Measurements from ENCODE around the gene PYGB.
A peak's percentile ranks its signal among the peaks of the same experiment; 100 is the strongest.

The PYGB gene

GRCh38 chr20:25296094-25297093, 48.5 kb downstream of the PYGB start:
- TF ChIP-seq CTCF (IDR thresholded peaks at IDR 0.05; ENCODE audit: low read depth, low read length): peak; percentile 71
- TF ChIP-seq MAX (IDR thresholded peaks at IDR 0.05; ENCODE audit: low read depth, low read length): no peak
- TF ChIP-seq POLR2A (IDR thresholded peaks at IDR 0.05; ENCODE audit: extremely low read depth, insufficient read length): no peak
- peak; percentile 50 for DNase-seq (ENCODE audit: low read depth)
- no peak overlapping the region for H3K4me3 ChIP-seq (ENCODE audit: low read depth, low read length)

- DNase-seq (ENCODE audit: low read depth): no peak
- no peak for TF ChIP-seq CTCF (IDR thresholded peaks at IDR 0.05; ENCODE audit: low read depth, low read length)
- TF ChIP-seq MAX (IDR thresholded peaks at IDR 0.05; ENCODE audit: low read depth, low read length): no peak
- no peak for TF ChIP-seq MYC (IDR thresholded peaks at IDR 0.05; ENCODE audit: low read depth, low read length)
- TF ChIP-seq POLR2A (IDR thresholded peaks at IDR 0.05; ENCODE audit: extremely low read depth, insufficient read length): no peak
- H3K4me3 ChIP-seq (ENCODE audit: low read depth, low read length): no peak overlapping the region
These were observed 49.4 kb downstream of the PYGB start for GRCh38 chr20:25297141-25297905.

- TF ChIP-seq POLR2A (IDR thresholded peaks at IDR 0.05; ENCODE audit: extremely low read depth, insufficient read length) (no peak), MAX (IDR thresholded peaks at IDR 0.05; ENCODE audit: low read depth, low read length) (no peak), CTCF (IDR thresholded peaks at IDR 0.05; ENCODE audit: low read depth, low read length) (no peak), MYC (IDR thresholded peaks at IDR 0.05; ENCODE audit: low read depth, low read length) (no peak)
- no peak for DNase-seq (ENCODE audit: low read depth)
- H3K4me3 ChIP-seq (ENCODE audit: low read depth, low read length): no peak overlapping the region
These were observed 51.9 kb downstream of the PYGB start for GRCh38 chr20:25299806-25300205.

- no peak for TF ChIP-seq MAX (IDR thresholded peaks at IDR 0.05; ENCODE audit: low read depth, low read length)
- TF ChIP-seq POLR2A (IDR thresholded peaks at IDR 0.05; ENCODE audit: extremely low read depth, insufficient read length): no peak
- TF ChIP-seq MYC (IDR thresholded peaks at IDR 0.05; ENCODE audit: low read depth, low read length): no peak
- no peak for TF ChIP-seq CTCF (IDR thresholded peaks at IDR 0.05; ENCODE audit: low read depth, low read length)
- H3K4me3 ChIP-seq (ENCODE audit: low read depth, low read length): no peak overlapping the region
- no peak for DNase-seq (ENCODE audit: low read depth)
These were observed 52.7 kb downstream of the PYGB start for GRCh38 chr20:25300496-25301170.

- DNase-seq (ENCODE audit: low read depth): no peak
- H3K4me3 ChIP-seq (ENCODE audit: low read depth, low read length): no peak overlapping the region
- TF ChIP-seq CTCF (IDR thresholded peaks at IDR 0.05; ENCODE audit: low read depth, low read length) (no peak), MYC (IDR thresholded peaks at IDR 0.05; ENCODE audit: low read depth, low read length) (no peak), POLR2A (IDR thresholded peaks at IDR 0.05; ENCODE audit: extremely low read depth, insufficient read length) (no peak), MAX (IDR thresholded peaks at IDR 0.05; ENCODE audit: low read depth, low read length) (no peak)
These were observed 53.6 kb downstream of the PYGB start for GRCh38 chr20:25301357-25301920.
